GM12878 (cell line): Measurements from ENCODE around the gene LIN7B. TPM values are rescaled to one million over a fixed set of nuclear protein-coding genes. Genes with fewer than 3 reads are reported as not detected.

Experiments
- ATAC-seq: fragments of 200-7000 bp; cut with Tn5 transposase; 3 replicates; pipeline ENCODE4 v1.9.1; 2020; ENCODE audit warnings: mild to moderate bottlenecking, moderate library complexity
- BruUV-seq: library from RNA; stranded (reverse); fragments of 400-500 nt; replicated peaks from 2 replicates; lab custom pipeline; 2021; lab: Mats Ljungman, UMichigan
- CTCF ChIA-PET: fragments of 300-600 bp; sonication (Branson Sonifier 250); formaldehyde crosslinking; extraction: SDS; loops from one replicate; lab custom pipeline; 2021; ENCODE audit warnings: inconsistent platforms; lab: Yijun Ruan, JAX
- POLR2A ChIA-PET: fragments of 350-600 bp; formaldehyde crosslinking; extraction: SDS; loops from one replicate; lab custom pipeline; 2021; ENCODE audit warnings: inconsistent platforms; lab: Charles Lee
- RAD21 ChIA-PET: fragments of 300-600 bp; sonication (Branson Sonifier 250); formaldehyde crosslinking; loops from one replicate; lab custom pipeline; 2023; ENCODE audit warnings: antibody characterized with exemption; ENCODE audit not compliant: unreplicated experiment; lab: Charles Lee
- SMC1A ChIA-PET: fragments of 300-600 bp; sonication (Branson Sonifier 250); formaldehyde crosslinking; loops from one replicate; lab custom pipeline; 2023; ENCODE audit not compliant: unreplicated experiment, uncharacterized antibody; lab: Charles Lee
- DNase-seq: peaks from one replicate; pipeline ENCODE4 v3.0.0-alpha.2; 2011; ENCODE audit warnings: low read depth, low spot score
- FAIRE-seq: peaks from 3 replicates; lab custom pipeline; 2011; peaks lifted over from hg19 to GRCh38; lab: Jason Lieb, UNC
- H2AFZ ChIP-seq: 2 replicates; pipeline ENCODE4 v1.6.0; 2011; ENCODE audit warnings: low read depth, low read length, control low read depth; ENCODE audit not compliant: control insufficient read depth
- H3K27ac ChIP-seq: 2 replicates; pipeline ENCODE4 v1.5.1; 2011; ENCODE audit warnings: control low read depth; ENCODE audit not compliant: control insufficient read depth, insufficient read depth
- H3K27me3 ChIP-seq, 2 experiments: replicated peaks in 1 of 2; 2 replicates each; pipeline versions ENCODE4 v1.6.0 to v1.6.1; 2011; ENCODE audit warnings: low read length in 1 of 2; ENCODE audit not compliant: control insufficient read depth in 2 of 2, insufficient read depth in 2 of 2
- H3K36me3 ChIP-seq, 2 experiments: 2 replicates each; pipeline ENCODE4 v1.5.1; 2011; ENCODE audit warnings: low read length in 1 of 2; ENCODE audit not compliant: control insufficient read depth in 2 of 2, insufficient read depth in 2 of 2
- H3K4me1 ChIP-seq: 2 replicates; pipeline ENCODE4 v1.6.1; 2011; ENCODE audit warnings: mild to moderate bottlenecking, low read length, moderate library complexity, mixed read lengths; ENCODE audit not compliant: control insufficient read depth, insufficient read depth
- H3K4me2 ChIP-seq: 2 replicates; pipeline ENCODE4 v1.6.0; 2011; ENCODE audit warnings: control low read depth; ENCODE audit not compliant: control insufficient read depth, insufficient read depth
- H3K4me3 ChIP-seq: fragments of 200-600 bp; sonication (generic); 2 replicates; pipeline ENCODE4 v1.5.1; 2016
- H3K79me2 ChIP-seq: 2 replicates; pipeline ENCODE4 v1.6.0; 2011; ENCODE audit warnings: low read length; ENCODE audit not compliant: control insufficient read depth, insufficient read depth
- H3K9ac ChIP-seq: 2 replicates; pipeline ENCODE4 v1.8.0; 2011; ENCODE audit warnings: low read length, control low read depth, mixed read lengths; ENCODE audit not compliant: control insufficient read depth, insufficient read depth
- H3K9me3 ChIP-seq: replicated peaks from 3 replicates; pipeline ENCODE4 v1.5.1; 2011; ENCODE audit warnings: mild to moderate bottlenecking, low read length; ENCODE audit not compliant: control insufficient read depth, insufficient read depth
- H4K20me1 ChIP-seq: 2 replicates; pipeline ENCODE4 v1.6.0; 2011; ENCODE audit not compliant: control insufficient read depth, insufficient read depth
- DPF2 ChIP-seq: fragments of 450-650 bp; IDR thresholded peaks from 2 replicates; pipeline ENCODE4 v1.6.1; 2017; ENCODE audit warnings: mild to moderate bottlenecking
- HCFC1 ChIP-seq: fragments of 150-350 bp; IDR thresholded peaks from 2 replicates; pipeline ENCODE4 v1.6.1; 2014; ENCODE audit warnings: low read length
- IKZF2 ChIP-seq, 2 experiments: fragments of 450-650 bp; IDR thresholded peaks; 2 replicates each; pipeline ENCODE4 v1.6.1; 2017; ENCODE audit warnings: mild to moderate bottlenecking in 2 of 2, moderate library complexity in 2 of 2
- MYB ChIP-seq: fragments of 150-350 bp; IDR thresholded peaks from 2 replicates; pipeline ENCODE4 v1.6.1; 2014; ENCODE audit warnings: mild to moderate bottlenecking, low read depth, low read length, borderline replicate concordance
- NBN ChIP-seq: fragments of 450-650 bp; IDR thresholded peaks from 2 replicates; pipeline ENCODE4 v1.6.1; 2016
- PBX3 ChIP-seq: IDR thresholded peaks from 2 replicates; pipeline ENCODE4 v1.6.1; 2011; ENCODE audit warnings: mild to moderate bottlenecking, low read depth, low read length, moderate library complexity; ENCODE audit not compliant: insufficient replicate concordance
- REST ChIP-seq: IDR thresholded peaks from 2 replicates; pipeline ENCODE4 v1.6.1; 2012; ENCODE audit warnings: mild to moderate bottlenecking, low read depth, low read length
- RFX5 ChIP-seq: IDR thresholded peaks from 2 replicates; pipeline ENCODE4 v1.6.1; 2011; ENCODE audit warnings: low read depth, low read length, improper control_type of control experiment
- RUNX3 ChIP-seq: IDR thresholded peaks from 2 replicates; pipeline ENCODE4 v1.6.1; 2012; ENCODE audit warnings: low read length, inconsistent platforms
- TCF7 ChIP-seq: IDR thresholded peaks from 2 replicates; pipeline ENCODE4 v1.6.1; 2014; ENCODE audit warnings: antibody characterized with exemption, borderline replicate concordance
- ZBED1 ChIP-seq: IDR thresholded peaks from 2 replicates; pipeline ENCODE4 v1.6.1; 2016; ENCODE audit warnings: borderline replicate concordance
- WGBS: methylation state at CpG from one replicate; pipeline ENCODE4 v1.1.6; 2016; ENCODE audit warnings: low lambda C conversion rate; ENCODE audit not compliant: insufficient replicate concordance, insufficient coverage; ENCODE audit errors: missing lambda C conversion rate; 5-methylcytosine and 5-hydroxymethylcytosine counted together
- in situ Hi-C: fragments of 300-500 bp; cut with MboI; formaldehyde crosslinking; loops from 9 replicates; pipeline ENCODE4 v1.14.3; 2018; ENCODE audit warnings: mixed read lengths
- intact Hi-C: fragments of 100-400 bp; cut with micrococcal nuclease; formaldehyde crosslinking; loops from one replicate; pipeline ENCODE4 v1.14.2; 2022; ENCODE audit not compliant: unreplicated experiment
- polyA plus RNA-seq, 11 experiments: library from polyadenylated mRNA; depleted of rRNA in 4 of 11; unstranded in 6 of 11; stranded (reverse) in 5 of 11; fragments of >200 nt; fragmentation: Nextera tagmentation in 4 of 11; fragmentation: Illumina TruSeq in 1 of 11; extraction: Ambion mirVana in 4 of 11; extraction: Trizol in 1 of 11; gene quantifications; 1 replicate in 1 of 11; 2 replicates in 10 of 11; pipeline versions ENCODE4 v1.2.1 to v1.2.3, GENCODE V29; 2011 to 2016; ENCODE audit warnings: inconsistent platforms in 2 of 11, missing spikeins in 2 of 11, low read depth in 1 of 11
- total RNA-seq, 4 experiments: library from RNA; depleted of rRNA in 3 of 4; stranded (reverse); fragments of >200 nt in 3 of 4; fragmentation: Illumina TruSeq in 1 of 4; extraction: Trizol in 1 of 4; gene quantifications; 2 replicates each; pipeline versions ENCODE4 v1.2.1 to v1.2.3, GENCODE V29; 2013 to 2021

LIN7B gene
- total and polyA plus RNA-seq, 10 of the 15 experiments (the other 5 are each of a cell fraction or from before 2014, with no cell fraction given): 0.15 to 3.5 (median 1.6) TPM; not detected in 2

- ATAC-seq: no peak
- no TSS peak for BruUV-seq
- no peak overlapping the region for H2AFZ ChIP-seq
- ChIA-PET RAD21 (no interaction called here), CTCF (interaction anchor here (0.7 to 0.9 kb wide), 2 partner anchors 35 to 84 kb away, joined by 3 read pairs; no protein-coding TSS in a partner anchor), SMC1A (no interaction called here), POLR2A (no interaction called here)
- 23% methylated on average over 6 of the region's 6 CpGs for WGBS
- no peak for FAIRE-seq
- H3K27me3 ChIP-seq: no peaks in the 10 kb centered on the region; a peak in 1 of 4 replicates
- intact Hi-C loops (no loop called here), in situ Hi-C loops (no loop called here)
- no peaks in the 10 kb centered on the region for H3K79me2 ChIP-seq
- H3K4me1 ChIP-seq: no peaks in the 10 kb centered on the region; the same call in 1 of the 2 replicates
- no peak for DNase-seq
- no peak overlapping the region for H3K27ac ChIP-seq
- no peaks in the 10 kb centered on the region for H3K9me3 ChIP-seq
- H3K4me2 ChIP-seq: no peak overlapping the region
- H3K36me3 ChIP-seq: no peaks in the 10 kb centered on the region
- no peak overlapping the region for H3K4me3 ChIP-seq
- no peak overlapping the region for H3K9ac ChIP-seq
- TF ChIP-seq HCFC1: no peak
- no peak for TF ChIP-seq RFX5
- TF ChIP-seq DPF2: no peak
- no peak for TF ChIP-seq TCF7
- TF ChIP-seq MYB: no peak
- TF ChIP-seq REST: no peak
- no peak for TF ChIP-seq PBX3
- no peak for TF ChIP-seq NBN
- TF ChIP-seq RUNX3: no peak
- TF ChIP-seq IKZF2 (IDR thresholded peaks at IDR 0.05): no peak
- TF ChIP-seq ZBED1: no peak
- H4K20me1 ChIP-seq: no peaks in the 10 kb centered on the region
These were observed 27.2 kb downstream of the LIN7B start for GRCh38 chr19:49141352-49141751.
